Body of pancreas (tissue), 4 donors: ENCODE results near the gene ZP1.

Experiments
- CTCF ChIP-seq, 7 experiments: fragments of 450-650 bp in 4 of 7; fragments of 200-600 bp in 3 of 7; sonication (generic) in 3 of 7; IDR thresholded peaks; one replicate each; pipeline ENCODE4 v1.5.1; 2016 to 2019; ENCODE audit warnings: antibody characterized with exemption in 7 of 7
- POLR2A ChIP-seq, 3 donors: fragments of 450-650 bp; IDR thresholded peaks; one replicate each; pipeline ENCODE4 v1.6.1; 2016; ENCODE audit warnings: antibody characterized with exemption in 3 of 3, mild to moderate bottlenecking in 2 of 3

- TF ChIP-seq CTCF (IDR thresholded peaks at IDR 0.05) (no peak), POLR2A (IDR thresholded peaks at IDR 0.05) (no peak)
Observed at GRCh38 chr11:60847896-60848295, 19.4 kb upstream of the ZP1 start.
